LNCaP clone FGC (cell line): ENCODE results near the gene SHCBP1L.

Experiments used
- DNase-seq: peaks from one replicate; pipeline ENCODE4 v3.0.0-alpha.2; 2011; ENCODE audit warnings: low read depth
- H3K4me3 ChIP-seq: 2 replicates; pipeline ENCODE4 v1.5.1; 2011; ENCODE audit warnings: mild to moderate bottlenecking, low read depth, low read length, control low read depth
- CTCF ChIP-seq: IDR thresholded peaks from 2 replicates; pipeline ENCODE4 v1.5.1; 2012; ENCODE audit warnings: mild to moderate bottlenecking; ENCODE audit not compliant: control insufficient read depth, insufficient read depth; ENCODE audit errors: extremely low read depth

Gene SHCBP1L

DNA sequence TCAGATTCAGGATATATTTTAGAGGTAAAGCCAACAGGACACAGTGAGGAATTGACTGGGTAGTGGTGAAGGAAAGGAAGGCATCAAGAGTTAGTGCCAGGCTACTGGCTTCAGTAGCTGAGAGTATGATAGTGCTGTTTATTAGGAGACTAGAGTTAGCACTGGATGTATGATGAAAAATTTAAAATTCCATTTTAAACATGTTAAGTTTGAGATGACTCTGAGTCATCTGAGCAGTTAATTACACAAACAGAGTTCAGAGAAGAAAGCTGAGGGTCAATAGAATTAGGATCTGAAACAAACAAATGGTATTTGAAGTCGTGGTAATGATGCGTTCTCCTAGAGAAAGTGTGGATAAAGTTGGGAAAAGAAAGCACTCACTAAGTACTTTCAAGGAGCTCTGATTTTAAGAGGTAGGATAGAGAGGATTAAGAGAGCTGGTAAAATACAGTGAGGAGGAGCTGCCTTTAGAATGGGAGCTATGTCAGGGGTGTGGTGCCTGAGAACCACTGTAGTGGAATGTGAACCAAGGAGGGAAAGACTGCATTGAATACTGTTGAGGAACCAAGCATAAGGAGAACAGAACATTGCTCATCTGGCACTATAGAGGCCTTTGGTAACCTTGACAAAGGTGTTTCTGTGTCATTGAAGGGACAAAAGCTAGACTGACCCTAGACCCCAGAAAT is 21.7 kb upstream of the SHCBP1L start:
- DNase-seq = no peak
- no peak overlapping the region for H3K4me3 ChIP-seq
- no peak for TF ChIP-seq CTCF

- TF ChIP-seq CTCF = no peak
- DNase-seq = no peak
- no peak overlapping the region for H3K4me3 ChIP-seq
Observed at GRCh38 chr1:182972829-182973228, 19.9 kb upstream of the SHCBP1L start.

- no peak for DNase-seq
- TF ChIP-seq CTCF = no peak
- H3K4me3 ChIP-seq = no peak overlapping the region
Observed at GRCh38 chr1:182972231-182972630, 19.3 kb upstream of the SHCBP1L start.

DNA sequence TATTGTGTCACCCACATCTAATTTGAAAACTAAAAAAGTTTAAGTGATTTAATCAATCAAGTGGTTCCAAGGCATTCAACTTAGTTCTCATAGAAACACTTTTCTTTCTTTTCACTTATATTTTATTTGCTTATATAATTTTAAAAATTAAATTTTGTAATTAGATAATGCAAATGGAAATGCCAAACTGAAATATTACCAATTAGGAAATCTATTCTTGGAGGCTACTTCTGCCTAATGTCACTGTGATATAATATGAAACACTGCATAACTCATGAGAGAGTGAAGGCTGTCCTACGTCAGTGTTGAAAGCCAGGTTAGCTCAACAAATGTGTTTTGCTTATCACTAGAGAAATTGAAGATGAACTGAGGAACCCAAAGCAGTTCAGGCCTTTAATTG is 18.3 kb upstream of the SHCBP1L start:
- no peak overlapping the region for H3K4me3 ChIP-seq
- no peak for DNase-seq
- TF ChIP-seq CTCF = no peak

DNA sequence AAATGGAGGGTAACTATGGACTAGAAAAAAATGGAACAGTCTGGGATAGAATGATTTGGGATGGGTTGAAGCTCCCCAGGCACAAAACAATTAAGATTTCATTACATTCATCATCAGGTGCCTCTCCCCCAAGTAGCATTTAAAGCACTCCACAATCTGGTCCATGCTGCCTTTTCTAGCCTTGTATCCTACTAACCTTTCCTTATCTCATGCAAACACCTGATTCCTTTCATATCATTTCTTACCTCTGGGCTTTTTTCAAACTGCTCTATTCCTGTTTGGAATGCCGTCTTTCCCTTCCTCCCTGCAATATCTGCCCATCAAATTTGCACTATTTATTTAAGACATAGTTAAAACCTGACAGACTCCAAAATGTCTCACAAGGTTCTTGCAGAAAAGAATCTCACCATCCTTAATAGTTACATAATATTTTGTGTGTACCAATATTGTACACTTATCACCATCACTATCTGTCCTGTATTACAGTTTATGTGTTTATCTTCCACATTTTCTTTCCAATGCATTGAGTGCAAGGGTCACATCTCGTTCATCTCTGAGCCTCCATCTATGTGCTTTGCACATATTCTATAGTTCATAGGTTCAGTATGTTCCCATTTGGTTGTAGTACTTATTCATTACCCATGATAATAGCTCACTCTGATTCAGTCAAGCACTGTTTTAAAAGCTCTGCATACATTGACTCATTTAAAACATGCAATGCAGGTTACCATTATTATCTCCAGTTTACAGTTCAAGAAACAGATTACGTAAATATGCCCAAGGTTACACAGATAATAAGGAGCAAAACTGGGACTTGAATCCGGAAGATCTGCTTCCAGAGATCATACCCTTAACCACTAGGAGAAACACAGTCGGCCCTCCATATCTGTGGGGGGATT is 16.1 kb upstream of the SHCBP1L start:
- H3K4me3 ChIP-seq = 0 out of 2 replicates have a peak overlapping the region, but pooled peaks have one; percentile 4
- DNase-seq = peak; percentile 84
- no peak for TF ChIP-seq CTCF

DNA sequence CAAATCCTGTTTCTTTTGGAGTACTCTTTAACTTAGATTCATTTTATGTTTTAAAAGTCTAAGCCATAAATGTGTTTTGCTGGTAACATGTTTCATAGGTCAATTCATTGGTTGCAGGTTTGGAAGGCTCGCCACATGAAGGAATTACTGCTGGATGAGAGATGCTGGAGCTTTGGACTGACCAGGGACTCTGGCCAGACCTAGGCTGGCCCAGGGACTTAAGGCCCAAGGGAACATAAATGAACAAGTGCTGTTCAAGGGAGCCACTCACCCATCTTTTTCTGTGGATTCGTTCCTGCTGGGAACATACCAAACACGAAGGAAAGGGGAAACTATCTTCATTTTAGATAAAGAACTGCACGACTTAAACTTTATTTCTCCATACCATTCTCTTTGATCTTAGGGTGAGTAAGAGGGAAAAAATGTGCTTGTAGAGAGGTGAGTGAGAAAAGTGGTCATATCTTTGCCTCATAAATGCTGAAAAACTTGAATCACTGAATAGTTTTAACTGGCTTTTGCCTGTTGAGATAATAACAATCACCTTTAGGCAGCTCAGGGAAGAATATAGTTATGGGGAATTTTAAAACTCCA is 15.3 kb upstream of the SHCBP1L start:
- DNase-seq = no peak
- H3K4me3 ChIP-seq = no peak overlapping the region
- TF ChIP-seq CTCF = no peak
